ENCODE results near the gene ARAP1. TPM values are rescaled to one million over a fixed set of nuclear protein-coding genes. Genes with fewer than 3 reads are reported as not detected.

The ARAP1 gene
- polyA plus RNA-seq, 3 donors, result 48.7 to 487 (median 79.0) TPM

GRCh38 chr11:72652873-72653630 lies 99.2 kb downstream of the ARAP1 start:
- Mint-ChIP-seq H3K36me3 (no peaks in the 10 kb centered on the region), H3K9me3 (no peaks in the 10 kb centered on the region), H3K4me1 (peaks cover 5% of the 10 kb centered on the region), H3K4me3 (no peak overlapping the region), H3K27ac (peak overlapping the region in 1 of 7 donors; percentile 70), H3K27me3 (ENCODE audit: low read depth in 3 of 3) (peaks cover 4 to 16% (median 15%) of the 10 kb centered on the region in 3 donors)
- no peak for DNase-seq
- H2AFZ ChIP-seq (ENCODE audit: insufficient read depth, low read depth, low read length, poor library complexity, severe bottlenecking), result no peak overlapping the region
- intact Hi-C loops (cut with micrococcal nuclease), result no loop called here
- no peaks in the 10 kb centered on the region for H3K27me3 ChIP-seq (ENCODE audit: control insufficient read depth in 2 of 2, insufficient read depth in 2 of 2, low read length in 2 of 2)
- no peak overlapping the region for H3K27ac ChIP-seq (ENCODE audit: low read depth in 1 of 2, low read length in 2 of 2)
- H3K9ac ChIP-seq (ENCODE audit: insufficient read depth, low read length, poor library complexity, severe bottlenecking), result no peak overlapping the region
- no peaks in the 10 kb centered on the region for H3K36me3 ChIP-seq (replicated peaks in 1 of 2; ENCODE audit: control insufficient read depth in 1 of 2, insufficient read depth in 2 of 2, low read length in 2 of 2)
- WGBS (ENCODE audit: insufficient coverage), result 88% methylated on average over 13 of the region's 13 CpGs
- no peak for TF ChIP-seq CTCF (IDR thresholded peaks at IDR 0.05)
- H3K4me3 ChIP-seq (replicated peaks in 1 of 3; ENCODE audit: low read depth in 2 of 3, low read length in 3 of 3), result no peak overlapping the region
- no peaks in the 10 kb centered on the region for H4K20me1 ChIP-seq (ENCODE audit: insufficient read depth, low read length)
- H3K4me1 ChIP-seq (ENCODE audit: control insufficient read depth in 1 of 2, insufficient read depth in 2 of 2, low read length in 2 of 2), result no peaks in the 10 kb centered on the region
- H3K79me2 ChIP-seq (ENCODE audit: insufficient read depth, low read length), result no peaks in the 10 kb centered on the region
- H3K9me3 ChIP-seq (replicated peaks in 1 of 2; ENCODE audit: control insufficient read depth in 1 of 2, insufficient read depth in 1 of 2, low read length in 2 of 2), result no peaks in the 10 kb centered on the region
- H3K4me2 ChIP-seq (replicated peaks; ENCODE audit: extremely low read depth, low read length, poor library complexity, severe bottlenecking), result no peak overlapping the region

GRCh38 chr11:72652133-72652532 lies 100.1 kb downstream of the ARAP1 start:
- H3K9me3 Mint-ChIP-seq, result no peaks in the 10 kb centered on the region
- peaks cover 5% of the 10 kb centered on the region for H3K4me1 Mint-ChIP-seq
- no peaks in the 10 kb centered on the region for H3K9me3 ChIP-seq (replicated peaks in 1 of 2; ENCODE audit: control insufficient read depth in 1 of 2, insufficient read depth in 1 of 2, low read length in 2 of 2)
- H3K27me3 ChIP-seq (ENCODE audit: control insufficient read depth in 2 of 2, insufficient read depth in 2 of 2, low read length in 2 of 2), result no peaks in the 10 kb centered on the region
- no peak overlapping the region for H3K4me3 ChIP-seq (replicated peaks in 1 of 3; ENCODE audit: low read depth in 2 of 3, low read length in 3 of 3)
- no peak overlapping the region for H3K4me3 Mint-ChIP-seq
- H2AFZ ChIP-seq (ENCODE audit: insufficient read depth, low read depth, low read length, poor library complexity, severe bottlenecking), result no peak overlapping the region
- H3K36me3 ChIP-seq (replicated peaks in 1 of 2; ENCODE audit: control insufficient read depth in 1 of 2, insufficient read depth in 2 of 2, low read length in 2 of 2), result no peaks in the 10 kb centered on the region
- no peak for DNase-seq
- no peaks in the 10 kb centered on the region for H4K20me1 ChIP-seq (ENCODE audit: insufficient read depth, low read length)
- no peak for TF ChIP-seq CTCF (IDR thresholded peaks at IDR 0.05)
- H3K79me2 ChIP-seq (ENCODE audit: insufficient read depth, low read length), result no peaks in the 10 kb centered on the region
- H3K9ac ChIP-seq (ENCODE audit: insufficient read depth, low read length, poor library complexity, severe bottlenecking), result no peak overlapping the region
- no peaks in the 10 kb centered on the region for H3K36me3 Mint-ChIP-seq
- intact Hi-C loops (cut with micrococcal nuclease), result no loop called here
- no peak overlapping the region for H3K4me2 ChIP-seq (replicated peaks; ENCODE audit: extremely low read depth, low read length, poor library complexity, severe bottlenecking)
- no peaks in the 10 kb centered on the region for H3K4me1 ChIP-seq (ENCODE audit: control insufficient read depth in 1 of 2, insufficient read depth in 2 of 2, low read length in 2 of 2)
- H3K27ac ChIP-seq (ENCODE audit: low read depth in 1 of 2, low read length in 2 of 2), result no peak overlapping the region
- H3K27me3 Mint-ChIP-seq (ENCODE audit: low read depth in 3 of 3), result peaks cover 4 to 16% (median 15%) of the 10 kb centered on the region in 3 donors
- H3K27ac Mint-ChIP-seq, result no peak overlapping the region
